ENCODE measurements around the gene CCDC116. TPM values are rescaled to one million over a fixed set of nuclear protein-coding genes. Genes with fewer than 3 reads are reported as not detected.

CCDC116 gene
- total RNA-seq, 6 donors from 2014 or later, result 0.26 to 4.2 (median 0.97) TPM; not detected in 2

- Histone ChIP-seq H3K4me1 (no peaks in the 10 kb centered on the region), H3K27ac (no peak overlapping the region), H3K36me3 (peaks cover 30 to 90% (median 78%) of the 10 kb centered on the region in 4 donors), H3K4me3 (no peak overlapping the region), H3K9me3 (no peaks in the 10 kb centered on the region), H3K27me3 (no peaks in the 10 kb centered on the region)
- 89 to 93% methylated on average over 18 to 19 of the region's 19 CpGs for WGBS, 2 donors
- ATAC-seq (ENCODE audit: low FRiP score in 2 of 2) (no peak), DNase-seq (no peak)
- no peak for TF ChIP-seq CTCF (IDR thresholded peaks at IDR 0.05)
- no peak for TF ChIP-seq EP300 (IDR thresholded peaks at IDR 0.05)
Observed at GRCh38 chr22:21684492-21685163, 52.1 kb downstream of the CCDC116 start.

- no peak for ATAC-seq (ENCODE audit: low FRiP score in 2 of 2)
- TF ChIP-seq POLR2AphosphoS5 (IDR thresholded peaks at IDR 0.05) (no peak), POLR2A (IDR thresholded peaks at IDR 0.05) (no peak), EP300 (IDR thresholded peaks at IDR 0.05) (no peak), CTCF (IDR thresholded peaks at IDR 0.05) (no peak)
- Histone ChIP-seq H3K4me3 (no peak overlapping the region), H3K27ac (no peak overlapping the region), H3K4me1 (no peaks in the 10 kb centered on the region), H3K27me3 (no peaks in the 10 kb centered on the region), H3K9me3 (no peaks in the 10 kb centered on the region), H3K36me3 (peaks cover 30 to 91% (median 80%) of the 10 kb centered on the region in 4 donors)
- 83 to 92% methylated on average over 8 of the region's 8 CpGs for WGBS, 2 donors
- DNase-seq, result no peak
Observed at GRCh38 chr22:21685164-21685513, 52.6 kb downstream of the CCDC116 start.

GRCh38 chr22:21686193-21686608, 53.6 kb downstream of the CCDC116 start:
- peaks cover 26 to 93% (median 79%) of the 10 kb centered on the region in 4 donors for H3K36me3 ChIP-seq
- no peaks in the 10 kb centered on the region for H3K4me1 ChIP-seq
- no peak overlapping the region for H3K4me3 ChIP-seq
- ATAC-seq (ENCODE audit: low FRiP score in 2 of 2) (no peak), DNase-seq (no peak)
- no peaks in the 10 kb centered on the region for H3K27me3 ChIP-seq
- TF ChIP-seq CTCF (IDR thresholded peaks at IDR 0.05), result no peak
- TF ChIP-seq POLR2AphosphoS5 (IDR thresholded peaks at IDR 0.05), result no peak
- TF ChIP-seq EP300 (IDR thresholded peaks at IDR 0.05), result no peak
- no peak for TF ChIP-seq POLR2A (IDR thresholded peaks at IDR 0.05)
- no peaks in the 10 kb centered on the region for H3K9me3 ChIP-seq
- 92 to 93% methylated on average over 8 of the region's 8 CpGs for WGBS, 2 donors
- H3K27ac ChIP-seq, result no peak overlapping the region

Small RNAs within 50 kb of the gene (small RNA-seq; reads per million reads assigned to genes)
- gene MIR301B, result 0.43 to 3.4 (median 0.94) reads per million in 4 donors

Other genes with a start within 250 kb of the CCDC116 start
- under 1 TPM in 3 of 6 donors, not detected in 3; 0.20 to 0.86 (median 0.46) TPM for gene RIMBP3B, start 249.0 kb upstream of the CCDC116 start, total RNA-seq
- gene HIC2, start 215.4 kb upstream of the CCDC116 start, total RNA-seq, result 10 to 100 TPM in 1 of 6 donors, 1 to 10 TPM in 5; 4.4 to 11.5 (median 5.7) TPM
- 1 to 10 TPM in 5 of 6 donors, under 1 TPM in 1; 1.00 to 2.9 (median 1.5) TPM for gene TMEM191C, start 165.4 kb upstream of the CCDC116 start, total RNA-seq
- 1 to 10 TPM in 1 of 6 donors, under 1 TPM in 4, not detected in 1; 0.10 to 1.0 (median 0.57) TPM for gene RIMBP3C, start 81.3 kb upstream of the CCDC116 start, total RNA-seq
- gene UBE2L3, start 65.0 kb upstream of the CCDC116 start, total RNA-seq, result 10 to 100 TPM; 24.1 to 45.8 (median 39.2) TPM
- gene YDJC, start 2.7 kb upstream of the CCDC116 start, total RNA-seq, result 10 to 100 TPM; 22.2 to 47.4 (median 28.3) TPM
- 10 to 100 TPM in 5 of 6 donors, 1 to 10 TPM in 1; 3.1 to 73.1 (median 38.9) TPM for gene SDF2L1, start 9.5 kb downstream of the CCDC116 start, total RNA-seq
- 100 to 1,000 TPM in 1 of 6 donors, 10 to 100 TPM in 5; 40.4 to 107 (median 48.4) TPM for gene PPIL2, start 33.3 kb downstream of the CCDC116 start, total RNA-seq
- gene YPEL1, start 103.0 kb downstream of the CCDC116 start, total RNA-seq, result 10 to 100 TPM in 1 of 6 donors, 1 to 10 TPM in 5; 4.4 to 11.6 (median 7.4) TPM
- gene MAPK1, start 234.9 kb downstream of the CCDC116 start, total RNA-seq, result 100 to 1,000 TPM in 2 of 6 donors, 10 to 100 TPM in 4; 50.2 to 180 (median 65.9) TPM

Measured in upper lobe of left lung (tissue), 6 donors.